Measurements from ENCODE around the gene FAM114A1. TPM values are rescaled to one million over a fixed set of nuclear protein-coding genes. Genes with fewer than 3 reads are reported as not detected.

Gene FAM114A1
- total and polyA plus RNA-seq, 2 donors from 2014 or later = 10.8 to 31.1 TPM

GRCh38 chr4:38925492-38926413 lies 58.1 kb downstream of the FAM114A1 start:
- intact Hi-C loops (cut with DNase I) = no loop called here
- H3K36me3 ChIP-seq (ENCODE audit: control insufficient read depth in 2 of 3, insufficient read depth in 3 of 3, low read length in 3 of 3) = peaks cover 0 to 6% (median 4%) of the 10 kb centered on the region in 3 donors
- TF ChIP-seq CTCF (IDR thresholded peaks at IDR 0.05; ENCODE audit: borderline replicate concordance, extremely low read depth, insufficient read depth) = no peak
- no peak for FAIRE-seq
- no peaks in the 10 kb centered on the region for H3K9me3 ChIP-seq (ENCODE audit: control insufficient read depth in 2 of 3, insufficient read depth in 1 of 3, low read length in 3 of 3)
- H3K9ac ChIP-seq (ENCODE audit: low read length in 3 of 3) = no peak overlapping the region
- DNase-seq = no peak
- H3K4me3 ChIP-seq (ENCODE audit: low read length in 3 of 3) = no peak overlapping the region
- H3K27ac ChIP-seq (ENCODE audit: low read depth in 2 of 2, low read length in 2 of 2) = no peak overlapping the region
- H3K4me1 ChIP-seq (ENCODE audit: control insufficient read depth in 2 of 3, insufficient read depth in 2 of 3, low read depth in 1 of 3, low read length in 3 of 3) = no peaks in the 10 kb centered on the region
- no peaks in the 10 kb centered on the region for H3K27me3 ChIP-seq (ENCODE audit: control insufficient read depth, insufficient read depth, low read length)

- H3K27me3 ChIP-seq (ENCODE audit: control insufficient read depth, insufficient read depth, low read length) = no peaks in the 10 kb centered on the region
- no peak overlapping the region for H3K9ac ChIP-seq (ENCODE audit: low read length in 3 of 3)
- no peaks in the 10 kb centered on the region for H3K4me1 ChIP-seq (ENCODE audit: control insufficient read depth in 2 of 3, insufficient read depth in 2 of 3, low read depth in 1 of 3, low read length in 3 of 3)
- DNase-seq (peak in 3 of 5 donors; percentile 27 to 55 (median 31)), FAIRE-seq (no peak)
- no peak overlapping the region for H3K27ac ChIP-seq (ENCODE audit: low read depth in 2 of 2, low read length in 2 of 2)
- no peaks in the 10 kb centered on the region for H3K9me3 ChIP-seq (ENCODE audit: control insufficient read depth in 2 of 3, insufficient read depth in 1 of 3, low read length in 3 of 3)
- H3K4me3 ChIP-seq (ENCODE audit: low read length in 3 of 3) = no peak overlapping the region
- TF ChIP-seq CTCF (IDR thresholded peaks at IDR 0.05; ENCODE audit: borderline replicate concordance, extremely low read depth, insufficient read depth) = no peak
- intact Hi-C loops (cut with DNase I) = no loop called here
- peaks cover 0 to 7% (median 4%) of the 10 kb centered on the region in 3 donors for H3K36me3 ChIP-seq (ENCODE audit: control insufficient read depth in 2 of 3, insufficient read depth in 3 of 3, low read length in 3 of 3)
These were observed 59.3 kb downstream of the FAM114A1 start for GRCh38 chr4:38926896-38927295.

- Histone ChIP-seq H3K9ac (ENCODE audit: low read length in 3 of 3) (no peak overlapping the region), H3K36me3 (ENCODE audit: control insufficient read depth in 2 of 3, insufficient read depth in 3 of 3, low read length in 3 of 3) (peaks cover 3 to 11% (median 8%) of the 10 kb centered on the region in 3 donors), H3K9me3 (ENCODE audit: control insufficient read depth in 2 of 3, insufficient read depth in 1 of 3, low read length in 3 of 3) (no peaks in the 10 kb centered on the region), H3K27me3 (ENCODE audit: control insufficient read depth, insufficient read depth, low read length) (no peaks in the 10 kb centered on the region), H3K4me1 (ENCODE audit: control insufficient read depth in 2 of 3, insufficient read depth in 2 of 3, low read depth in 1 of 3, low read length in 3 of 3) (no peaks in the 10 kb centered on the region), H3K27ac (ENCODE audit: low read depth in 2 of 2, low read length in 2 of 2) (no peak overlapping the region), H3K4me3 (ENCODE audit: low read length in 3 of 3) (no peak overlapping the region)
- no peak for FAIRE-seq
- no peak for DNase-seq
- intact Hi-C loops (cut with DNase I) = no loop called here
- no peak for TF ChIP-seq CTCF (IDR thresholded peaks at IDR 0.05; ENCODE audit: borderline replicate concordance, extremely low read depth, insufficient read depth)
These were observed 61.0 kb downstream of the FAM114A1 start for GRCh38 chr4:38928568-38928967.

Measured in kidney (tissue), 14 donors.